Activated T-cell treated with anti-CD3 and anti-CD28 coated beads, Interleukin-2, amount 50 U/mL, for 24 hours (primary cell): Measurements from ENCODE around the gene PKD2.

Source experiments
- DNase-seq: peaks from one replicate; pipeline ENCODE4 v3.0.0-alpha.2; 2020
- H3K27ac Mint-ChIP-seq: 2 replicates; pipeline ENCODE4 v1.8.0; 2020; ENCODE audit warnings: mild to moderate bottlenecking, mixed read lengths
- H3K27me3 Mint-ChIP-seq: 2 replicates; pipeline ENCODE4 v1.8.0; 2020; ENCODE audit warnings: mixed read lengths
- H3K36me3 Mint-ChIP-seq: 2 replicates; pipeline ENCODE4 v1.8.0; 2020; ENCODE audit warnings: low read depth, mixed read lengths
- H3K4me1 Mint-ChIP-seq: 2 replicates; pipeline ENCODE4 v1.8.0; 2020; ENCODE audit warnings: low read depth, mixed read lengths
- H3K4me3 Mint-ChIP-seq: 2 replicates; pipeline ENCODE4 v1.8.0; 2020; ENCODE audit warnings: mild to moderate bottlenecking, moderate library complexity, mixed read lengths
- H3K9me3 Mint-ChIP-seq: 2 replicates; pipeline ENCODE4 v1.8.0; 2020; ENCODE audit warnings: mixed read lengths

PKD2 gene

GRCh38 chr4:88007304-88008121, at the start of gene PKD2:
Gene PKD2, plus strand, starts transcription at chr4:88007635. Its CDS starts 99 bp downstream, at chr4:88007734.
- peak within 1 kb of the TSS; percentile 78 for H3K27ac Mint-ChIP-seq
- peaks cover 33% of the 10 kb centered on the region for H3K4me1 Mint-ChIP-seq
- H3K36me3 Mint-ChIP-seq = peaks cover 5% of the 10 kb centered on the region
- no peaks in the 10 kb centered on the region for H3K9me3 Mint-ChIP-seq
- peak; percentile 86 for DNase-seq
- H3K4me3 Mint-ChIP-seq = peak within 1 kb of the TSS; percentile 86
- peaks cover 13% of the 10 kb centered on the region for H3K27me3 Mint-ChIP-seq

GRCh38 chr4:87961993-87962392, 45.4 kb upstream of the PKD2 start:
- no peak overlapping the region for H3K27ac Mint-ChIP-seq

GRCh38 chr4:87962398-87963146, 44.9 kb upstream of the PKD2 start:
- Mint-ChIP-seq H3K4me1 (no peaks in the 10 kb centered on the region), H3K27me3 (peaks cover 21% of the 10 kb centered on the region), H3K27ac (no peak overlapping the region), H3K36me3 (no peaks in the 10 kb centered on the region), H3K4me3 (no peak overlapping the region), H3K9me3 (no peaks in the 10 kb centered on the region)
- DNase-seq = no peak

More at GRCh38 chr4:87961993-87962392, 45.4 kb upstream of the PKD2 start:
- Mint-ChIP-seq H3K9me3 (no peaks in the 10 kb centered on the region), H3K36me3 (no peaks in the 10 kb centered on the region), H3K27me3 (peaks cover 15% of the 10 kb centered on the region), H3K4me3 (no peak overlapping the region), H3K4me1 (no peaks in the 10 kb centered on the region)
- no peak for DNase-seq

- H3K9me3 Mint-ChIP-seq = no peaks in the 10 kb centered on the region
- H3K27me3 Mint-ChIP-seq = peaks cover 33% of the 10 kb centered on the region
- no peaks in the 10 kb centered on the region for H3K36me3 Mint-ChIP-seq
- no peaks in the 10 kb centered on the region for H3K4me1 Mint-ChIP-seq
- no peak overlapping the region for H3K27ac Mint-ChIP-seq
- no peak for DNase-seq
- H3K4me3 Mint-ChIP-seq = no peak overlapping the region
Measured at GRCh38 chr4:87965501-87965975, 41.9 kb upstream of the PKD2 start.

GRCh38 chr4:87966095-87966496, 41.3 kb upstream of the PKD2 start:
- no peaks in the 10 kb centered on the region for H3K36me3 Mint-ChIP-seq

GRCh38 chr4:87967193-87967592, 40.2 kb upstream of the PKD2 start:
- Mint-ChIP-seq H3K36me3 (no peaks in the 10 kb centered on the region), H3K4me1 (no peaks in the 10 kb centered on the region), H3K9me3 (no peaks in the 10 kb centered on the region), H3K27me3 (peaks cover 37% of the 10 kb centered on the region), H3K27ac (no peak overlapping the region), H3K4me3 (no peak overlapping the region)
- DNase-seq = no peak

More at GRCh38 chr4:87966095-87966496, 41.3 kb upstream of the PKD2 start:
- Mint-ChIP-seq H3K4me3 (no peak overlapping the region), H3K4me1 (no peaks in the 10 kb centered on the region), H3K9me3 (no peaks in the 10 kb centered on the region), H3K27ac (no peak overlapping the region), H3K27me3 (peaks cover 34% of the 10 kb centered on the region)
- no peak for DNase-seq

- no peaks in the 10 kb centered on the region for H3K36me3 Mint-ChIP-seq
- no peak for DNase-seq
- H3K9me3 Mint-ChIP-seq = no peaks in the 10 kb centered on the region
- H3K4me1 Mint-ChIP-seq = peaks cover 4% of the 10 kb centered on the region
- peaks cover 48% of the 10 kb centered on the region for H3K27me3 Mint-ChIP-seq
- no peak overlapping the region for H3K27ac Mint-ChIP-seq
- no peak overlapping the region for H3K4me3 Mint-ChIP-seq
Measured at GRCh38 chr4:87970121-87970520, 37.3 kb upstream of the PKD2 start.

- H3K27me3 Mint-ChIP-seq = peaks cover 54% of the 10 kb centered on the region
- H3K4me1 Mint-ChIP-seq = peaks cover 12% of the 10 kb centered on the region
- H3K27ac Mint-ChIP-seq = no peak overlapping the region
- H3K36me3 Mint-ChIP-seq = no peaks in the 10 kb centered on the region
- H3K4me3 Mint-ChIP-seq = no peak overlapping the region
- DNase-seq = no peak
- no peaks in the 10 kb centered on the region for H3K9me3 Mint-ChIP-seq
Measured at GRCh38 chr4:87971866-87972265, 35.6 kb upstream of the PKD2 start.

- Mint-ChIP-seq H3K36me3 (no peaks in the 10 kb centered on the region), H3K9me3 (no peaks in the 10 kb centered on the region), H3K4me1 (peaks cover 12% of the 10 kb centered on the region), H3K27ac (no peak overlapping the region), H3K4me3 (no peak overlapping the region), H3K27me3 (peaks cover 46% of the 10 kb centered on the region)
- no peak for DNase-seq
Measured at GRCh38 chr4:87973283-87974169, 33.9 kb upstream of the PKD2 start.

GRCh38 chr4:87974856-87975462, 32.5 kb upstream of the PKD2 start:
- DNase-seq = no peak
- Mint-ChIP-seq H3K36me3 (no peaks in the 10 kb centered on the region), H3K4me1 (peaks cover 12% of the 10 kb centered on the region), H3K27ac (peak overlapping the region; percentile 67), H3K9me3 (no peaks in the 10 kb centered on the region), H3K27me3 (peaks cover 55% of the 10 kb centered on the region), H3K4me3 (no peak overlapping the region)

GRCh38 chr4:87975466-87975865, 32.0 kb upstream of the PKD2 start, which contains the start of gene SPP1:
Gene SPP1, plus strand, starts transcription at chr4:87975714. Its CDS starts 1,182 bp downstream, at chr4:87976896.
- H3K27ac Mint-ChIP-seq = peak within 1 kb of the TSS; percentile 67

GRCh38 chr4:87977521-87978278, 29.7 kb upstream of the PKD2 start:
- H3K4me3 Mint-ChIP-seq = no peak overlapping the region
- DNase-seq = no peak
- peaks cover 12% of the 10 kb centered on the region for H3K4me1 Mint-ChIP-seq
- H3K27ac Mint-ChIP-seq = no peak overlapping the region
- no peaks in the 10 kb centered on the region for H3K9me3 Mint-ChIP-seq
- H3K27me3 Mint-ChIP-seq = peaks cover 55% of the 10 kb centered on the region
- H3K36me3 Mint-ChIP-seq = no peaks in the 10 kb centered on the region

More at GRCh38 chr4:87975466-87975865, 32.0 kb upstream of the PKD2 start, which contains the start of gene SPP1:
- DNase-seq = no peak
- Mint-ChIP-seq H3K36me3 (no peaks in the 10 kb centered on the region), H3K4me3 (no peak within 1 kb of the TSS), H3K9me3 (no peaks in the 10 kb centered on the region), H3K4me1 (peaks cover 12% of the 10 kb centered on the region), H3K27me3 (peaks cover 54% of the 10 kb centered on the region)

GRCh38 chr4:87978681-87979080, 28.8 kb upstream of the PKD2 start:
- peaks cover 46% of the 10 kb centered on the region for H3K27me3 Mint-ChIP-seq
- no peaks in the 10 kb centered on the region for H3K9me3 Mint-ChIP-seq
- no peak for DNase-seq
- H3K4me3 Mint-ChIP-seq = no peak overlapping the region
- no peak overlapping the region for H3K27ac Mint-ChIP-seq
- H3K4me1 Mint-ChIP-seq = peaks cover 9% of the 10 kb centered on the region
- no peaks in the 10 kb centered on the region for H3K36me3 Mint-ChIP-seq
